Fibroblast of lung (primary cell): Measurements from ENCODE around the gene TNFRSF14.

Experiments
- EZH2 ChIP-seq: IDR thresholded peaks from 2 replicates; pipeline ENCODE4 v1.5.1; 2012; ENCODE audit warnings: low read length, control low read depth, mild to moderate bottlenecking; ENCODE audit errors: missing control alignments
- TF ChIP-seq, protein P1 (sequence below), 2 donors: IDR thresholded peaks in 1 of 2; conservative IDR thresholded peaks in 1 of 2; 1 replicate in 1 of 2; 2 replicates in 1 of 2; pipeline ENCODE4 v1.5.1; 2011 to 2012; ENCODE audit warnings: low read length in 2 of 2, control low read depth in 1 of 2, inconsistent platforms in 1 of 2, low read depth in 1 of 2, mild to moderate bottlenecking in 1 of 2

DNA sequence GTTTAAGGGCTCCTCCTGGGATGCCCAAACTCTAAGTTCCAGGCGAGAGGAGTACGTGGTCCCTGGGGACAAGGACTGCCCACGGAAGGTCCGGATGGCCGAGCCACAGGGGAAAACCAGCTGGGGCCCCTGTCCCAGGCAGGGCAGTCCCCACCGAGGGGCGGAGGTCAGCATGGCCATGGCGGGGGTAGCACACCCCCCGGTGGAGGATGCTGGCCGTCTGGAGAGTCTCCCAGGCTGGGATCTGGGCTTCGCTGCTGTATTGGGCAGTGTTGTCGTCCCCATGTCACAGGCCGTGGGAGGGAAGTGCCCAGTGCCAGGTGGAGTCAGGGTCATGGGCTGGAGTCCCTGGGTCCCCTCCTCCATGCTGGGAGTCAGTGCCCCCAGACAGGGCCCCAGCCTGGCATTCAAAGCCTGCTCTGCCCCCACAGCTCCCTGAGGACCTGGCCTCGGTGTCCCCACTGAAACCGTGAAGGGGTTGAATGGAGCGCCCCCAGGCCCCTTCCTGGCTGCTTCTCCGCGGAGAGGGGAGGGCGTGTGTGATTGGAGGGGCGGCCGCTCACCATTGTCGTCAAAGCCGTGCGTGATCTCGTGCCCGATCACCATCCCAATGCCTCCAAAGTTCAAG lies 37.2 kb downstream of the TNFRSF14 start:
- TF ChIP-seq EZH2, result no peak
- TF ChIP-seq, protein P1, sequence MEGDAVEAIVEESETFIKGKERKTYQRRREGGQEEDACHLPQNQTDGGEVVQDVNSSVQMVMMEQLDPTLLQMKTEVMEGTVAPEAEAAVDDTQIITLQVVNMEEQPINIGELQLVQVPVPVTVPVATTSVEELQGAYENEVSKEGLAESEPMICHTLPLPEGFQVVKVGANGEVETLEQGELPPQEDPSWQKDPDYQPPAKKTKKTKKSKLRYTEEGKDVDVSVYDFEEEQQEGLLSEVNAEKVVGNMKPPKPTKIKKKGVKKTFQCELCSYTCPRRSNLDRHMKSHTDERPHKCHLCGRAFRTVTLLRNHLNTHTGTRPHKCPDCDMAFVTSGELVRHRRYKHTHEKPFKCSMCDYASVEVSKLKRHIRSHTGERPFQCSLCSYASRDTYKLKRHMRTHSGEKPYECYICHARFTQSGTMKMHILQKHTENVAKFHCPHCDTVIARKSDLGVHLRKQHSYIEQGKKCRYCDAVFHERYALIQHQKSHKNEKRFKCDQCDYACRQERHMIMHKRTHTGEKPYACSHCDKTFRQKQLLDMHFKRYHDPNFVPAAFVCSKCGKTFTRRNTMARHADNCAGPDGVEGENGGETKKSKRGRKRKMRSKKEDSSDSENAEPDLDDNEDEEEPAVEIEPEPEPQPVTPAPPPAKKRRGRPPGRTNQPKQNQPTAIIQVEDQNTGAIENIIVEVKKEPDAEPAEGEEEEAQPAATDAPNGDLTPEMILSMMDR (conservative IDR thresholded peaks at IDR 0.05 in 1 of 2, IDR thresholded peaks at IDR 0.05 in 1 of 2; ENCODE audit: low read depth in 1 of 2, low read length in 2 of 2), result no peak
